Fibroblast of mammary gland (primary cell): ENCODE measurements around the gene MAMDC2.

ENCODE experiments used
- DNase-seq: peaks from one replicate; pipeline ENCODE4 v3.0.0-alpha.2; 2010; ENCODE audit warnings: low read depth
- H3K4me3 ChIP-seq: 2 replicates; pipeline ENCODE4 v1.5.1; 2011; ENCODE audit warnings: low read depth, mild to moderate bottlenecking, low read length, moderate library complexity; ENCODE audit not compliant: control insufficient read depth
- CTCF ChIP-seq: conservative IDR thresholded peaks from 2 replicates; pipeline ENCODE4 v1.5.1; 2011; ENCODE audit warnings: low read depth, low read length, inconsistent platforms; ENCODE audit not compliant: control insufficient read depth, insufficient read depth

MAMDC2 gene

DNA sequence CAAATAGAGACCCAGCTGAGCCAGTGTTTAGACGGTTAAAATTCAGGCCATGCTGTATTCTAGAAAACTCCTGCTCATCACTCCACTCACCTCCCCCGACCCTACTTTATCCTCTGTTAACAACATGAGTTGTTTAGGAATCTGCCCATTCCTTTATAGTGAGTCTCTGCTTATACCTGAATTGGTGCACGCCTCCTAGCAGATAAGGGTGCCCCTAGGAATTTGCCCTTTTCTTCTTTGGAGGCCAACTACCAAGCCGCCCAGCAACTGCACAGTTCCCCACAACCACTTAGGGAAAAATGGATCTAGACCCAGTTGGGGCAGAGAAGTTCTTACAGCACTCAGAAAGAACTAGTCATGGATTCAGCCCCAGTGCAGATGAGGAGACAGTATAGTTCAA is 102.3 kb downstream of the MAMDC2 start:
- no peak for DNase-seq
- no peak overlapping the region for H3K4me3 ChIP-seq
- no peak for TF ChIP-seq CTCF

GRCh38 chr9:70147196-70147595 is 103.5 kb downstream of the MAMDC2 start:
- DNase-seq: no peak
- no peak overlapping the region for H3K4me3 ChIP-seq
- no peak for TF ChIP-seq CTCF

DNA sequence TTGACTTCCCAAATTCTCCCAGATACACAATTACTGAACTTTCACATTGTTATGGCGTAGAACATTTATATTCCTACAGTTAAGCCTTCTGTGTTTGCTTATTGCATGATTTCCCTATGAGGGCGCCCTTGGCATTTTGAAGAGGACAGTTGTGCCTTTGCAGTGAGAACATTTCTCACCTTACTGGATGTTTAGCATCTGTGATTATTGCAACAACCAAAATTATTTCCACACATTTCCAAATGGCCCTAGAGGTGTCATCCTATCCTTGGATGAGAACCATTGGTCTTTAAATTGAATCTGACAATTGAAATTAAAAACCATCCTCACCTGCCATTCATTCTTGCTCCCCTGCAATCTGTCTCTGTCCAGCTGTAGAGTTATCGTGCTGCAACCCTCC is 104.0 kb downstream of the MAMDC2 start:
- no peak for DNase-seq
- H3K4me3 ChIP-seq: no peak overlapping the region
- no peak for TF ChIP-seq CTCF

DNA sequence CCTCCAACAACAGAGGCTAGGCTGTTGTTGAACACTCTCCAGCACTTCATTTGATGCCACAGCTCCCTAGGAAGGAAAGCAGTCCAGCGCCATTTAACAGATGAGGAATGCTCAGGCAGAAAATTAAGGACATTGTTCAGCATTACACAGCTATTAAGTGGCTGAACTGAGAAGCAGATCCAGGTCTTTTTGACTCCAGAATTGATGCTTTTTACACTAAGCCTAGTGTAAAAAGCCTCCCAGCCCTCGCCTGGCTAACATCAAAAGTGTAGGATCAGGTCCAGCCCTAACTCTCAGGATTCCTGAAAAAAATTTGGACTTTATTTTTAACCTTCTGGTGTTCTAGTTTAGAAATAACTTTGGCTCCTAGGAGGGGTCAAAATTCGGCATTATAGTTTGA is 108.7 kb downstream of the MAMDC2 start:
- no peak for TF ChIP-seq CTCF
- no peak for DNase-seq

DNA sequence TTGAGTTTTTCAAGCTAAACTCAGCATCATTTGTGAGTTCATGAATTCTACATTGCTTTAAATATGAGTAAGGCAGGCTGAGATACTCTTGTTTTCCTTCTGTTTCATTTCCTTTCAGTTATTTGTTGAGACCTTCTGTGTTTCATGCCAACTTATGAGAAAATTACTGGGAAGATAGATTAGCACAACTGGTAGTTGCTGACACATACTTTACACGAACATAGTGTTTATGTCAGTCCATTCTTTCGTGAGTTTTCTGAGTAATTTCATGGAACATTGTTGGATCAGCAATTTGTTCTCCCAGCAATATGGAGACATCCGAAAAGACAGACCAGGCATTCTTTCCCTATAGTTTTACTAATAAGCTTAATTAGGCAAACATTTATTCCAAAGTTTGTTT is 113.1 kb downstream of the MAMDC2 start:
- TF ChIP-seq CTCF: no peak
- no peak overlapping the region for H3K4me3 ChIP-seq
- DNase-seq: peak; percentile 12

More for the DNA sequence above, 108.7 kb downstream of the MAMDC2 start:
- H3K4me3 ChIP-seq: no peak overlapping the region

- no peak for TF ChIP-seq CTCF
- H3K4me3 ChIP-seq: no peak overlapping the region
- DNase-seq: no peak
These were observed 116.0 kb downstream of the MAMDC2 start for GRCh38 chr9:70159630-70160029.
